ENCODE results near the gene F11R.

F11R gene

GRCh38 chr1:161045736-161046604 lies 25.0 kb upstream of the F11R start, which contains the start of gene USF1:
TSS of gene USF1 (minus strand) at chr1:161045977. CDS start at chr1:161043275, 2,702 bp downstream.
- peak; percentile 94 for TF ChIP-seq ELF4 (IDR thresholded peaks at IDR 0.05)
- peak; percentile 95 for TF ChIP-seq NFRKB (IDR thresholded peaks at IDR 0.05)
- no peak for TF ChIP-seq FOXA1 (IDR thresholded peaks at IDR 0.05)
- TF ChIP-seq, protein P1, sequence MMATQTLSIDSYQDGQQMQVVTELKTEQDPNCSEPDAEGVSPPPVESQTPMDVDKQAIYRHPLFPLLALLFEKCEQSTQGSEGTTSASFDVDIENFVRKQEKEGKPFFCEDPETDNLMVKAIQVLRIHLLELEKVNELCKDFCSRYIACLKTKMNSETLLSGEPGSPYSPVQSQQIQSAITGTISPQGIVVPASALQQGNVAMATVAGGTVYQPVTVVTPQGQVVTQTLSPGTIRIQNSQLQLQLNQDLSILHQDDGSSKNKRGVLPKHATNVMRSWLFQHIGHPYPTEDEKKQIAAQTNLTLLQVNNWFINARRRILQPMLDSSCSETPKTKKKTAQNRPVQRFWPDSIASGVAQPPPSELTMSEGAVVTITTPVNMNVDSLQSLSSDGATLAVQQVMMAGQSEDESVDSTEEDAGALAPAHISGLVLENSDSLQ (IDR thresholded peaks at IDR 0.05): peak; percentile 51; the same call in 1 of the 2 replicates
- no peak for TF ChIP-seq FOXK2 (IDR thresholded peaks at IDR 0.05)
- no peak for TF ChIP-seq ARNT (IDR thresholded peaks at IDR 0.05)
- TF ChIP-seq SUZ12 (IDR thresholded peaks at IDR 0.05): no peak
- no peak for TF ChIP-seq FOXM1 (IDR thresholded peaks at IDR 0.05; ENCODE audit: borderline replicate concordance)
- peak; percentile 87 for TF ChIP-seq L3MBTL2 (conservative IDR thresholded peaks at IDR 0.05)
- TF ChIP-seq CTBP1 (IDR thresholded peaks at IDR 0.05; ENCODE audit: borderline replicate concordance): peak; percentile 60; the same call in 1 of the 2 replicates
- TF ChIP-seq HDGF (IDR thresholded peaks at IDR 0.05; ENCODE audit: borderline replicate concordance): no peak
- TF ChIP-seq TARDBP (IDR thresholded peaks at IDR 0.05): no peak
- TF ChIP-seq ZNF384 (IDR thresholded peaks at IDR 0.05): no peak
- no peak for TF ChIP-seq LEF1 (IDR thresholded peaks at IDR 0.05; ENCODE audit: borderline replicate concordance)
- DNase-seq (ENCODE audit: extremely low spot score): peak; percentile 97
- POLR2A ChIA-PET: interaction anchor here (0.9 to 3.3 kb wide), 18 partner anchors 8 to 157 kb away, joined by 3 to 32 read pairs (median 4); partner anchors contain the start of genes F11R, NDUFS2, NECTIN4 and NIT1
- CTCF ChIA-PET: interaction anchor here (1.2 kb wide), 1 partner anchor 120 kb away, joined by 3 read pairs; the partner anchor contains the start of gene PPOX

GRCh38 chr1:161044908-161045735 lies 24.2 kb upstream of the F11R start:
- CTCF ChIA-PET: interaction anchor here (0.9 to 1.2 kb wide), 2 partner anchors 25 to 121 kb away, joined by 3 read pairs; partner anchors contain the start of gene PPOX
- TF ChIP-seq L3MBTL2 (conservative IDR thresholded peaks at IDR 0.05) (peak; percentile 65; the same call in 1 of the 2 replicates), BHLHE40 (IDR thresholded peaks at IDR 0.05; ENCODE audit: borderline replicate concordance) (no peak)
- TF ChIP-seq, protein P1 (IDR thresholded peaks at IDR 0.05): peak; percentile 62; the same call in 1 of the 2 replicates
- POLR2A ChIA-PET: interaction anchor here (0.6 to 3.3 kb wide), 17 partner anchors 9 to 121 kb away, joined by 3 to 32 read pairs (median 4); partner anchors contain the start of genes F11R, NECTIN4, NIT1 and PFDN2
- DNase-seq (ENCODE audit: extremely low spot score): peak; percentile 74

DNA sequence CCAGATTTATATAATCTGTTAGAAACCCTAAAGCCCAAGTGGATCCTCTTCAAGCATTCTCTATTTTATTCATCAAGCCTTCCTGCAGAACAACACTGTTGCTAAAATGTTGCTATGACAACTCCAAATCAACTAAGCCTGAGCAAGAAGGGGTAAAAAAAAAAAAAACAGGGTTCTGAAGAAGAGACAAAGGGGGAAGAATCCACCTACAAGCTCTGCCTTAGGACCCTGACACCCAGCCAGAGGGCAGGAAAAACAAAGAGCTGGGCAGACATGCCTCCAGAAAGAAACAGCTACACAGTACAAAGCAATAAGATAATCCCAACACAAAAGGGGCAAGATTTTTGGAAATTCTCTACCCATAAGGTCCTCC lies 23.6 kb upstream of the F11R start:
- POLR2A ChIA-PET: interaction anchor here (0.6 to 3.3 kb wide), 6 partner anchors 11 to 89 kb away, joined by 3 to 32 read pairs (median 6); partner anchors contain the start of gene F11R
- CTCF ChIA-PET: interaction anchor here (0.9 kb wide), 1 partner anchor 24 kb away, joined by 3 read pairs; no protein-coding TSS in a partner anchor
- no peak for DNase-seq (ENCODE audit: extremely low spot score)
- no peak for TF ChIP-seq SUZ12 (IDR thresholded peaks at IDR 0.05)
- no peak for TF ChIP-seq TARDBP (IDR thresholded peaks at IDR 0.05)
- no peak for TF ChIP-seq FOXM1 (IDR thresholded peaks at IDR 0.05; ENCODE audit: borderline replicate concordance)
- no peak for TF ChIP-seq CTBP1 (IDR thresholded peaks at IDR 0.05; ENCODE audit: borderline replicate concordance)
- no peak for TF ChIP-seq BHLHE40 (IDR thresholded peaks at IDR 0.05; ENCODE audit: borderline replicate concordance)

- POLR2A ChIA-PET: no interaction called here
- CTCF ChIA-PET: no interaction called here
- TF ChIP-seq, protein P1 (IDR thresholded peaks at IDR 0.05): no peak
- TF ChIP-seq LEF1 (IDR thresholded peaks at IDR 0.05; ENCODE audit: borderline replicate concordance) (no peak), ELF4 (IDR thresholded peaks at IDR 0.05) (no peak), FOXA1 (IDR thresholded peaks at IDR 0.05) (no peak), NFRKB (IDR thresholded peaks at IDR 0.05) (no peak), FOXM1 (IDR thresholded peaks at IDR 0.05; ENCODE audit: borderline replicate concordance) (no peak), L3MBTL2 (conservative IDR thresholded peaks at IDR 0.05) (no peak), SP1 (IDR thresholded peaks at IDR 0.05) (no peak), SUZ12 (IDR thresholded peaks at IDR 0.05) (no peak), ZNF384 (IDR thresholded peaks at IDR 0.05) (no peak), BHLHE40 (IDR thresholded peaks at IDR 0.05; ENCODE audit: borderline replicate concordance) (no peak), HDGF (IDR thresholded peaks at IDR 0.05; ENCODE audit: borderline replicate concordance) (no peak), TARDBP (IDR thresholded peaks at IDR 0.05) (no peak)
These were observed 18.6 kb upstream of the F11R start for GRCh38 chr1:161039546-161039945.

DNA sequence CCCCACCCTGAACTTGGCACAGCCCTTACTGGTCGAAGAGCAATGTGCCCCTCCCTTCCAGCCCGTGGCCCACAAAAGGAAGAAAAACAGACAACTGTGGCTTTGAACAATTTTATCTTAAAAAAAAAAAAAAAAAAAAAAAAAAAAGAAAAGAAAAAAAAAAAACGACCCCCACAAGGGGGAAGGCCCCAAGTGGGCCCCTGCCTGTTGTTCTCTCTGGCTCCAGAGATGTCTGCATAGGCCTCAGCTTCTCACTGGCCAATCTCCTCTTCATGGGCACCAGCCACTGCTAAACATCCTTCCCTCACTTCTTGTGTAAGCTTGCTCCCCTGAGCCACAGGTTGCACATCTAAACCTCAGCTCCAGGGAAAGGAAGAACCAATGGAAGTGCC lies 18.2 kb upstream of the F11R start:
- no peak for DNase-seq (ENCODE audit: extremely low spot score)
- ChIA-PET CTCF (no interaction called here), POLR2A (no interaction called here)
- TF ChIP-seq ZNF384 (IDR thresholded peaks at IDR 0.05): no peak

More at GRCh38 chr1:161039546-161039945, 18.6 kb upstream of the F11R start:
- no peak for DNase-seq (ENCODE audit: extremely low spot score)

Data from HEK293T (cell line).